Adrenal gland (tissue), 5 donors: ENCODE measurements around the gene ARHGAP11B.

Source experiments
- POLR2A ChIP-seq, 2 donors: fragments of 450-650 bp; IDR thresholded peaks; one replicate each; pipeline ENCODE4 v1.6.1; 2017; ENCODE audit warnings: antibody characterized with exemption in 2 of 2, mild to moderate bottlenecking in 2 of 2, moderate library complexity in 1 of 2
- TF ChIP-seq, protein P1 (sequence below), 6 experiments: fragments of 450-650 bp in 4 of 6; fragments of 200-600 bp in 2 of 6; sonication (generic) in 1 of 6; IDR thresholded peaks; 1 replicate in 5 of 6; 2 replicates in 1 of 6; pipeline versions ENCODE4 v1.5.1 to v1.8.0; 2016 to 2021; ENCODE audit warnings: antibody characterized with exemption in 6 of 6, mild to moderate bottlenecking in 2 of 6, moderate library complexity in 1 of 6
- donor health status: DM: no; HTN: no; CAD: no.

DNA sequence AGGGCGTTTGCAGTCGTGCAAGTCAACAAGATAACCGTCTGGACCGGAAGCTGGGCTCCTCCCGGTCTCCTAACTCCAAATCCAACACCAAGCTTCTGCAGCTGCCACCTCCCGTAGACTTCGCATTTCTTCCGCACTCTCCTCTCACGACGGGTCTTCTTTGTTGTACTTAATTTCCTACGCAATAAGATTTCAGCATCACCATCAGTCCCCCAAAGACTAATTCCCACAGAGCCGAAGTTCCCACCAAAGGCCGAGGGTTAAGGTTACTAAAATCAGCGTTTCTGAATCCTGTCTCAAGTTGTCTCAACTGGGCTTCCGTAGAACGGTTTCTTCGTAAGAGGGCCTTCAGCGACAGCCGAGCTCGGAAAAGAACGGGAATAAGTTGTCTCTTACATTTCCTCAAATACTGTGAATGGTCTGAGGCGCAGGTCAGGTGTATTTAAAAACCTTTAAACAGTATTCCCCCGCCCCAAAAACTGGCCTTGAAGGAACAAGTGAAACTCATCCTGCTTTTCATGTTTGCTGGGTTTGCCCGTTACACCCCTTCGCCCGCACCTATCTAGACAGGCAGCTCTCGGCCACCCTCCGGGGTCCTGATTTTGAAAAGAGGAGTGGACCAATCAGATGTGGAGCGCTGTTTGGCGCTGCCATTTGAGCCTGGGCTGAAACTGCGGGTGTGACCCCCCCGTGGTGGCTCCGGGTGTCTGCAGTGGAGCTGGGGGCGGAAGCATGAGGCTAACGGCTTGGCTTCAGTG is at the start of gene ARHGAP11B:
- TF ChIP-seq, protein P1, sequence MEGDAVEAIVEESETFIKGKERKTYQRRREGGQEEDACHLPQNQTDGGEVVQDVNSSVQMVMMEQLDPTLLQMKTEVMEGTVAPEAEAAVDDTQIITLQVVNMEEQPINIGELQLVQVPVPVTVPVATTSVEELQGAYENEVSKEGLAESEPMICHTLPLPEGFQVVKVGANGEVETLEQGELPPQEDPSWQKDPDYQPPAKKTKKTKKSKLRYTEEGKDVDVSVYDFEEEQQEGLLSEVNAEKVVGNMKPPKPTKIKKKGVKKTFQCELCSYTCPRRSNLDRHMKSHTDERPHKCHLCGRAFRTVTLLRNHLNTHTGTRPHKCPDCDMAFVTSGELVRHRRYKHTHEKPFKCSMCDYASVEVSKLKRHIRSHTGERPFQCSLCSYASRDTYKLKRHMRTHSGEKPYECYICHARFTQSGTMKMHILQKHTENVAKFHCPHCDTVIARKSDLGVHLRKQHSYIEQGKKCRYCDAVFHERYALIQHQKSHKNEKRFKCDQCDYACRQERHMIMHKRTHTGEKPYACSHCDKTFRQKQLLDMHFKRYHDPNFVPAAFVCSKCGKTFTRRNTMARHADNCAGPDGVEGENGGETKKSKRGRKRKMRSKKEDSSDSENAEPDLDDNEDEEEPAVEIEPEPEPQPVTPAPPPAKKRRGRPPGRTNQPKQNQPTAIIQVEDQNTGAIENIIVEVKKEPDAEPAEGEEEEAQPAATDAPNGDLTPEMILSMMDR (IDR thresholded peaks at IDR 0.05) = peak in 1 of 6 experiments; percentile 18
- TF ChIP-seq POLR2A (IDR thresholded peaks at IDR 0.05) = peak in 1 of 2 donors; percentile 56
